MCF 10A (cell line): Measurements from ENCODE around the gene PRADC1. TPM values are rescaled to one million over a fixed set of nuclear protein-coding genes. Genes with fewer than 3 reads are reported as not detected.
A peak's percentile ranks its signal among the peaks of the same experiment; 100 is the strongest.

Source experiments
- BruUV-seq: library from RNA; stranded (reverse); fragments of 400-500 nt; replicated peaks from 2 replicates; lab custom pipeline; 2021; lab: Mats Ljungman, UMichigan
- CTCF ChIA-PET: fragments of 300-600 bp; sonication (Branson Sonifier 250); formaldehyde crosslinking; extraction: SDS; loops from one replicate; lab custom pipeline; 2021; ENCODE audit warnings: antibody characterized with exemption, inconsistent platforms; lab: Yijun Ruan, JAX
- POLR2A ChIA-PET: fragments of 300-600, 350-650 bp; sonication (Branson Sonifier 250); formaldehyde crosslinking; extraction: SDS; loops from one replicate; lab custom pipeline; 2020; ENCODE audit warnings: antibody characterized with exemption, inconsistent platforms; lab: Yijun Ruan, JAX
- DNase-seq: peaks from one replicate; pipeline ENCODE4 v3.0.0-alpha.2; 2018; ENCODE audit not compliant: unreplicated experiment
- H3K27ac Mint-ChIP-seq: one replicate; pipeline ENCODE4 v1.8.0; 2022; ENCODE audit warnings: mild to moderate bottlenecking, low read depth, mixed read lengths; ENCODE audit not compliant: unreplicated experiment
- H3K27me3 Mint-ChIP-seq: one replicate; pipeline ENCODE4 v1.8.0; 2022; ENCODE audit warnings: mixed read lengths; ENCODE audit not compliant: insufficient read depth, unreplicated experiment
- H3K36me3 Mint-ChIP-seq: one replicate; pipeline ENCODE4 v1.8.0; 2022; ENCODE audit warnings: mild to moderate bottlenecking, moderate library complexity, mixed read lengths; ENCODE audit not compliant: insufficient read depth, unreplicated experiment
- H3K4me1 Mint-ChIP-seq: one replicate; pipeline ENCODE4 v1.8.0; 2022; ENCODE audit warnings: mixed read lengths; ENCODE audit not compliant: insufficient read depth, unreplicated experiment
- H3K4me3 Mint-ChIP-seq: one replicate; pipeline ENCODE4 v1.8.0; 2022; ENCODE audit warnings: mild to moderate bottlenecking, moderate library complexity, mixed read lengths; ENCODE audit not compliant: unreplicated experiment
- H3K9me3 Mint-ChIP-seq: one replicate; pipeline ENCODE4 v1.8.0; 2022; ENCODE audit warnings: mixed read lengths; ENCODE audit not compliant: unreplicated experiment
- CTCF ChIP-seq: fragments of 200-600 bp; IDR thresholded peaks from one replicate; pipeline ENCODE4 v1.8.0; 2022; ENCODE audit warnings: antibody characterized with exemption, mild to moderate bottlenecking; ENCODE audit not compliant: unreplicated experiment
- intact Hi-C: fragments of 100-400 bp; cut with micrococcal nuclease; formaldehyde crosslinking; loops from 2 replicates; pipeline ENCODE4 v1.14.1; 2022
- total RNA-seq: library from RNA; stranded (reverse); gene quantifications from 2 replicates; pipeline ENCODE4 v1.2.3, GENCODE V29; 2022

The PRADC1 gene
- total RNA-seq, 1 experiment from 2014 or later, result 13.5 TPM

GRCh38 chr2:73217160-73217559 is 15.9 kb downstream of the PRADC1 start:
- no peak overlapping the region for H3K4me3 Mint-ChIP-seq
- ChIA-PET POLR2A (interaction anchor here (6.3 kb wide), 1 partner anchor 14 kb away, joined by 74 read pairs; the partner anchor contains the start of genes CCT7 and PRADC1), CTCF (interaction anchor here (1.6 to 1.9 kb wide), 4 partner anchors 10 to 73 kb away, joined by 3 to 7 read pairs (median 6); partner anchors contain the start of gene PRADC1)
- peaks cover 31% of the 10 kb centered on the region for H3K4me1 Mint-ChIP-seq
- no peak for DNase-seq
- no peaks in the 10 kb centered on the region for H3K27me3 Mint-ChIP-seq
- no peak overlapping the region for H3K27ac Mint-ChIP-seq
- peaks cover 25% of the 10 kb centered on the region for H3K36me3 Mint-ChIP-seq
- no TSS peak for BruUV-seq
- intact Hi-C loops, result no loop called here
- TF ChIP-seq CTCF, result no peak
- no peaks in the 10 kb centered on the region for H3K9me3 Mint-ChIP-seq

GRCh38 chr2:73215254-73215653 is 17.8 kb downstream of the PRADC1 start:
- Mint-ChIP-seq H3K27me3 (no peaks in the 10 kb centered on the region), H3K4me1 (peaks cover 31% of the 10 kb centered on the region), H3K36me3 (peaks cover 12% of the 10 kb centered on the region), H3K27ac (peak overlapping the region; percentile 1), H3K4me3 (peak overlapping the region; percentile 87), H3K9me3 (no peaks in the 10 kb centered on the region)
- BruUV-seq, result no TSS peak
- TF ChIP-seq CTCF, result no peak
- DNase-seq, result no peak
- POLR2A ChIA-PET, result interaction anchor here (0.7 to 6.3 kb wide), 4 partner anchors 8 to 38 kb away, joined by 3 to 74 read pairs (median 4); partner anchors contain the start of genes CCT7 and PRADC1
- intact Hi-C loops, result no loop called here
- CTCF ChIA-PET, result interaction anchor here (0.6 to 1.3 kb wide), 3 partner anchors 38 to 321 kb away, joined by 3 to 6 read pairs (median 4); no protein-coding TSS in a partner anchor

- Mint-ChIP-seq H3K27me3 (no peaks in the 10 kb centered on the region), H3K36me3 (peaks cover 12% of the 10 kb centered on the region), H3K27ac (peak within 1 kb of the TSS; percentile 93), H3K9me3 (no peaks in the 10 kb centered on the region), H3K4me3 (peak within 1 kb of the TSS; percentile 87), H3K4me1 (peaks cover 31% of the 10 kb centered on the region)
- DNase-seq, result peak; percentile 84
- no peak for TF ChIP-seq CTCF
- intact Hi-C loops, result loop anchor here (5.0 kb wide), 1 partner anchor 127 kb away; no protein-coding TSS in a partner anchor
- ChIA-PET POLR2A (interaction anchor here (0.9 to 6.3 kb wide), 4 partner anchors 9 to 38 kb away, joined by 3 to 74 read pairs (median 8); partner anchors contain the start of genes CCT7 and PRADC1), CTCF (interaction anchor here (1.1 to 3.3 kb wide), 9 partner anchors 8 to 129 kb away, joined by 3 to 36 read pairs (median 11); partner anchors contain the start of genes CCT7, NOTO and PRADC1)
- TSS peak; percentile 70 for BruUV-seq
Observed at GRCh38 chr2:73214120-73215035, 18.7 kb downstream of the PRADC1 start, which contains the start of gene SMYD5. Gene SMYD5 (plus strand): TSS chr2:73214245. CDS start chr2:73214267, 22 bp downstream.
